Activated T-helper 17 cell treated with anti-CD3 and anti-CD28 coated beads, Interleukin-2, amount 50 U/mL, for 72 hours (primary cell): ENCODE data around the gene CAMK1D. TPM values are rescaled to one million over a fixed set of nuclear protein-coding genes. Genes with fewer than 3 reads are reported as not detected.

ENCODE experiments used
- ATAC-seq: fragments of 150-1000 bp; cut with Tn5 transposase; replicated peaks from 2 replicates; pipeline ENCODE4 v1.10.0; 2021; ENCODE audit warnings: mild to moderate bottlenecking, moderate library complexity
- H3K27ac Mint-ChIP-seq: one replicate; pipeline ENCODE4 v1.8.0; 2022; ENCODE audit warnings: mixed read lengths
- H3K27me3 Mint-ChIP-seq: one replicate; pipeline ENCODE4 v1.8.0; 2022; ENCODE audit warnings: mixed read lengths
- H3K36me3 Mint-ChIP-seq: one replicate; pipeline ENCODE4 v1.8.0; 2022; ENCODE audit warnings: low read depth, mild to moderate bottlenecking, mixed read lengths
- H3K4me1 Mint-ChIP-seq: one replicate; pipeline ENCODE4 v1.8.0; 2022; ENCODE audit warnings: mixed read lengths
- H3K4me3 Mint-ChIP-seq: one replicate; pipeline ENCODE4 v1.8.0; 2022; ENCODE audit warnings: mild to moderate bottlenecking, mixed read lengths
- H3K9me3 Mint-ChIP-seq: one replicate; pipeline ENCODE4 v1.8.0; 2022; ENCODE audit warnings: mixed read lengths
- total RNA-seq, 2 donors: library from RNA; stranded (reverse); gene quantifications; one replicate each; pipeline ENCODE4 v1.2.3, GENCODE V29; 2022

Gene CAMK1D
- total RNA-seq, 2 donors from 2014 or later: 10.9 to 20.7 TPM

DNA sequence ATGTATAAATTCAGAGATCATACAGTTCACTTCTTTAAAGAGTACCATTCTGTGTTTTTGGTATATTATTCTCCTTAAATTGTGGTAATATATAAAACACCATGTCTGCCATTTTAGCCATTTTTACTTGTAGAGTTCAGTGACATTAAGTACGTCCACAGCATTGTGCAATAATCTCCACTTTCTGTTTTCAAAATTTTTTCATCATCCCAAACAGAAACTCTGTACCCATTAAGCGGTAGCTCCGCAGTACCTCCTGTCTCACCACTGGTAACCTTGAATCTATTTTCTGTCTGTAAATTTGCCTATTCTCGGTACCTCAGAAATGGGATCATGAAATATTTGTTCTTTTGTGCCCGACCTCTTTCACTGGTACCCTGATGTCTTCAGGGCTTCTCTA lies 60.3 kb downstream of the CAMK1D start:
- peaks cover 13% of the 10 kb centered on the region for H3K36me3 Mint-ChIP-seq
- peaks cover 5% of the 10 kb centered on the region for H3K9me3 Mint-ChIP-seq
- ATAC-seq: no peak
- H3K27me3 Mint-ChIP-seq: no peaks in the 10 kb centered on the region
- H3K4me3 Mint-ChIP-seq: no peak overlapping the region
- H3K27ac Mint-ChIP-seq: no peak overlapping the region
- H3K4me1 Mint-ChIP-seq: peaks cover 24% of the 10 kb centered on the region

DNA sequence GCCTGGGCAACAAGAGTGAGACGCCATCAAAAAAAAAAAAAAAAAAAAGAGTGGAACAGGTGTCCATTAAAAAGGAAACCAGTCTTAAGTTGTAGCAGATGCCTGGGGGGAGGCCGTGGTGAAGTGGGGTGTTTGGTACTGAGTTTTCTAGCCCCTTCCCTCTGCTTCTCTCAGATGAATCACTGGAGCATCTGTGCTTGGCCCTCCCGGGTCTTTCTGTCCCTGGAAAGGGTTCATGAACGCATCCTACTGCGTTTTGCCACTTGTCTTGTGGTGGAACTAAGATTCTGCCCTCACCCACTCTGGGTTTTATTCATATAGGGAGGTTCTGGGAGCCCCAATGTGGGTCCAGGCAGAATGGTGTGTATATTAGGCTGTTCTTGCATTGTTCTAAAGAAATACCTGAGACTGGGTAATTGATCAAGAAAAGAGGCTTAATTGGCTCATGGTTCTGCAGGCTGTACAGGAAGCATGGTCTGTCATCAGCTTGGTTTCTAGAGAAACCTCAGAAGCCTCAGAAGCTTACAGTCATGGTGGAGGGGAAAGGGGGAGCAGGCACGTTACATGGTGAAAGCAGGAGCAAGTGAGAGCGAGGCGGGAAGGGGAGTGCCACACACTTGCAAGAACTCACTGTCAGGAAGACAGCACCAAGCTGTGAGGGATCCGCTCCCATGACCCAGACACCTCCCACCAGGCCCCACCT lies 63.5 kb downstream of the CAMK1D start:
- peak; percentile 94 for ATAC-seq
- H3K9me3 Mint-ChIP-seq: peaks cover 5% of the 10 kb centered on the region
- H3K4me3 Mint-ChIP-seq: no peak overlapping the region
- H3K4me1 Mint-ChIP-seq: peaks cover 10% of the 10 kb centered on the region
- H3K36me3 Mint-ChIP-seq: no peaks in the 10 kb centered on the region
- H3K27me3 Mint-ChIP-seq: no peaks in the 10 kb centered on the region
- peak overlapping the region; percentile 1 for H3K27ac Mint-ChIP-seq

DNA sequence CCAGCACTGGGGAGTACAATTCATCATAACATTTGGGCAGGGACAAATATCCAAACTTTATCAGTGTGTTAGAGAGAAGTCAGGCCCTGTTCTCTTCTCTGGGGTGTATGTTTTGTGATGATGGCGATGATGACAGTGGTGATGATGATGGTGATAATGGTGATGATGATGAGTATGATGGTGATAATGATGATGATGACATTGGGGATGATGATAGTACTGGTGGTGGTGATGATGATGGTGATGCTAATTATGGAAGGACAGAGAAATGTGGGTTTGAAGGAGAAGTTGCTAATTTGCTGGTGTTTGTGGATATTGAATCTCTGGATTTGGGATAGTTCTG lies 64.0 kb downstream of the CAMK1D start:
- Mint-ChIP-seq H3K36me3 (no peaks in the 10 kb centered on the region), H3K27me3 (no peaks in the 10 kb centered on the region), H3K9me3 (peaks cover 5% of the 10 kb centered on the region), H3K4me1 (peaks cover 10% of the 10 kb centered on the region), H3K4me3 (no peak overlapping the region), H3K27ac (peak overlapping the region; percentile 1)
- ATAC-seq: peak; percentile 74

- no peaks in the 10 kb centered on the region for H3K27me3 Mint-ChIP-seq
- H3K4me3 Mint-ChIP-seq: no peak overlapping the region
- H3K9me3 Mint-ChIP-seq: peaks cover 5% of the 10 kb centered on the region
- H3K27ac Mint-ChIP-seq: no peak overlapping the region
- peaks cover 18% of the 10 kb centered on the region for H3K4me1 Mint-ChIP-seq
- no peak for ATAC-seq
- peaks cover 6% of the 10 kb centered on the region for H3K36me3 Mint-ChIP-seq
Observed at GRCh38 chr10:12414278-12414989, 65.1 kb downstream of the CAMK1D start.

- no peaks in the 10 kb centered on the region for H3K27me3 Mint-ChIP-seq
- H3K27ac Mint-ChIP-seq: no peak overlapping the region
- peaks cover 20% of the 10 kb centered on the region for H3K4me1 Mint-ChIP-seq
- ATAC-seq: no peak
- peaks cover 7% of the 10 kb centered on the region for H3K36me3 Mint-ChIP-seq
- H3K4me3 Mint-ChIP-seq: no peak overlapping the region
- peaks cover 5% of the 10 kb centered on the region for H3K9me3 Mint-ChIP-seq
Observed at GRCh38 chr10:12416344-12417050, 67.2 kb downstream of the CAMK1D start.

- ATAC-seq: no peak
- Mint-ChIP-seq H3K27ac (no peak overlapping the region), H3K27me3 (no peaks in the 10 kb centered on the region), H3K4me3 (no peak overlapping the region), H3K4me1 (peaks cover 20% of the 10 kb centered on the region), H3K36me3 (peaks cover 7% of the 10 kb centered on the region), H3K9me3 (peaks cover 5% of the 10 kb centered on the region)
Observed at GRCh38 chr10:12417331-12417730, 68.0 kb downstream of the CAMK1D start.

GRCh38 chr10:12418000-12418399 lies 68.7 kb downstream of the CAMK1D start:
- Mint-ChIP-seq H3K4me3 (no peak overlapping the region), H3K27ac (no peak overlapping the region), H3K9me3 (peaks cover 5% of the 10 kb centered on the region), H3K36me3 (peaks cover 7% of the 10 kb centered on the region), H3K27me3 (no peaks in the 10 kb centered on the region), H3K4me1 (peaks cover 22% of the 10 kb centered on the region)
- ATAC-seq: no peak

DNA sequence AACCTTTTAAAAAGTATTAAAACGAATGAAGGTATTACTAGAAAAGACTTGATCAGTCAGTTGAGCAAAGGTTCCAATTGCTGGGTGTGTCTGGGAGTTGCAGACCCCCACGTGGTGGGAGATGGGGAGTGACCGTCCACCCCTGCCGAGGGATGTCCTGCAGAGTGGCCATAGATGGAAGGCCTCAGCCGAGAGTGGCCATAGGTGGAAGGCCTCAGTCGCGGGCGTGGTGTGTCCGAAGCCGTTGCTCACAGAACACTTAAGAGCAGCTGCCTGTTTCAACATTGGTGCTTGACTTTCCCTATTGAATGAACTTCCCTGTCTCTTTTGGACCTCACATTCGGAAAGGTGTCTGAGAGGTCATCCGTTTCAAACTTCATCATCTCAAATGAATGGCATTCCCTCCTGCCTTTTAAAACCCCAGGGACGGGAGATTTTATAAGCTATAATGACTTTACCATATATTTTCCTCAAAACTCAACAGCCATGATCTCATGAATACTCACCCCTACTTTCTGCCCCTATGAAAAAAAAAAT lies 69.4 kb downstream of the CAMK1D start:
- Mint-ChIP-seq H3K4me1 (peaks cover 17% of the 10 kb centered on the region), H3K27me3 (no peaks in the 10 kb centered on the region), H3K9me3 (no peaks in the 10 kb centered on the region), H3K36me3 (peaks cover 7% of the 10 kb centered on the region), H3K4me3 (peak overlapping the region; percentile 64), H3K27ac (peak overlapping the region; percentile 94)
- ATAC-seq: no peak

- H3K4me3 Mint-ChIP-seq: peak overlapping the region; percentile 64
- no peaks in the 10 kb centered on the region for H3K27me3 Mint-ChIP-seq
- H3K9me3 Mint-ChIP-seq: no peaks in the 10 kb centered on the region
- peaks cover 20% of the 10 kb centered on the region for H3K4me1 Mint-ChIP-seq
- peak overlapping the region; percentile 94 for H3K27ac Mint-ChIP-seq
- peaks cover 7% of the 10 kb centered on the region for H3K36me3 Mint-ChIP-seq
- peak; percentile 98 for ATAC-seq
Observed at GRCh38 chr10:12419262-12419847, 70.0 kb downstream of the CAMK1D start.

- no peak for ATAC-seq
- peak overlapping the region; percentile 94 for H3K27ac Mint-ChIP-seq
- no peaks in the 10 kb centered on the region for H3K27me3 Mint-ChIP-seq
- peaks cover 7% of the 10 kb centered on the region for H3K36me3 Mint-ChIP-seq
- H3K4me3 Mint-ChIP-seq: peak overlapping the region; percentile 64
- H3K9me3 Mint-ChIP-seq: no peaks in the 10 kb centered on the region
- H3K4me1 Mint-ChIP-seq: peaks cover 28% of the 10 kb centered on the region
Observed at GRCh38 chr10:12420530-12421120, 71.3 kb downstream of the CAMK1D start.

- H3K27ac Mint-ChIP-seq: no peak overlapping the region
- peaks cover 7% of the 10 kb centered on the region for H3K36me3 Mint-ChIP-seq
- H3K4me1 Mint-ChIP-seq: peaks cover 28% of the 10 kb centered on the region
- no peak for ATAC-seq
- no peaks in the 10 kb centered on the region for H3K9me3 Mint-ChIP-seq
- no peak overlapping the region for H3K4me3 Mint-ChIP-seq
- H3K27me3 Mint-ChIP-seq: no peaks in the 10 kb centered on the region
Observed at GRCh38 chr10:12422189-12422588, 72.8 kb downstream of the CAMK1D start.

DNA sequence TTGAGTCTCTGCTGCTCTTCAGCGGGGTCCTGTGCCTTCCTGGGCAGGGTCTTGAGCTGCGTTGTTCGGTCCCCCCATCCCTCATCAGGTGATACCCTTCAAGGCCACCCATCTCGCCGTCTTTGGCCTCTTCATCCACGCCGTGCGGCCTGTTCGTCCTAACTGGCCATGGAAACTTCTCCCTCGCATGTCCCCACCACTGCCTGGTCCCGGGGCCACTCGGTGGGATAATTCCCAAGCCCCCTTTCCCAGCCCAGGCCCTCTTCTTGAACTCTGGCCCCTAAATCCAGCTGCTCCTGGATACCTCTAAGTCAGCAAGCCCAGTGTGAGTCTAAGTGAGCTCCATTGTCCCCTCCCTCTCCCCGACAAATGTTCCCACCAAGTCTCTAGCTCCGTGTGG lies 74.5 kb downstream of the CAMK1D start:
- Mint-ChIP-seq H3K4me1 (peaks cover 25% of the 10 kb centered on the region), H3K27me3 (no peaks in the 10 kb centered on the region), H3K36me3 (peaks cover 6% of the 10 kb centered on the region), H3K9me3 (no peaks in the 10 kb centered on the region), H3K27ac (peak overlapping the region; percentile 29), H3K4me3 (no peak overlapping the region)
- ATAC-seq: no peak

DNA sequence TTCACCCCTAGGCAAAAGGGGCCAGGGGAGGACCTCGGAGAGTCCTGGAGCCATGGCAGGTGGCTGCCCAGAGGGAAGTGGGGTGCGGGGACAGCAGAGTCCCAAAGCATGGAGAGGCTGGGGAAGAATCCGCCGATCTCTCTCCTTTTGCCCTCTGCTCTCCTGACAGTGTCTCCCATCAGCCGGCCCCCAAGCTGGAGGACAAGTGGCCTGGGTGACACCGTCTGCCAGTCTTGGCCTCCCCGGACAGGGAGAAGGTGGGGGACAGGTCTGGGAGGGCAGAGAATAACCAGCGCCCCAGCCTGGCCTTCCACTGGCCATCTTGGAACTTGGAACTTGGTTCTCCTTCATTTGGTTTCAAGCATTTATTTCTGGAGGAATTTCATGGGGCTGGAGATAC lies 77.9 kb downstream of the CAMK1D start:
- ATAC-seq: no peak
- no peak overlapping the region for H3K4me3 Mint-ChIP-seq
- H3K27me3 Mint-ChIP-seq: no peaks in the 10 kb centered on the region
- H3K9me3 Mint-ChIP-seq: no peaks in the 10 kb centered on the region
- H3K4me1 Mint-ChIP-seq: peaks cover 22% of the 10 kb centered on the region
- H3K36me3 Mint-ChIP-seq: no peaks in the 10 kb centered on the region
- no peak overlapping the region for H3K27ac Mint-ChIP-seq
